SK-N-MC (cell line): Measurements from ENCODE around the gene KPNA1.

Experiments used
- EZH2 ChIP-seq: fragments of 200-600 bp; sonication (generic); IDR thresholded peaks from one replicate; pipeline ENCODE4 v1.6.1; 2017; ENCODE audit warnings: antibody characterized with exemption
- FOXP2 ChIP-seq: optimal IDR thresholded peaks from 2 replicates; pipeline ENCODE3; 2011; ENCODE audit warnings: mild to moderate bottlenecking, moderate library complexity; ENCODE audit not compliant: insufficient read depth; ENCODE audit errors: extremely low read length, control extremely low read depth
- POLR2AphosphoS5 ChIP-seq: IDR thresholded peaks from 2 replicates; pipeline ENCODE4 v1.6.1; 2012; ENCODE audit warnings: mild to moderate bottlenecking, low read depth, low read length, borderline replicate concordance

- TF ChIP-seq EZH2 (no peak), POLR2AphosphoS5 (no peak), FOXP2 (no peak)
Measured at GRCh38 chr3:122409446-122409845, 105.3 kb downstream of the KPNA1 start.
